ENCODE results near the gene MOB2. TPM values are rescaled to one million over a fixed set of nuclear protein-coding genes. Genes with fewer than 3 reads are reported as not detected.

The MOB2 gene
- total and polyA plus RNA-seq, 2 of the 13 experiments (the other 11 are each of a cell fraction or from before 2014, with no cell fraction given), result 21.8 to 27.7 TPM

DNA sequence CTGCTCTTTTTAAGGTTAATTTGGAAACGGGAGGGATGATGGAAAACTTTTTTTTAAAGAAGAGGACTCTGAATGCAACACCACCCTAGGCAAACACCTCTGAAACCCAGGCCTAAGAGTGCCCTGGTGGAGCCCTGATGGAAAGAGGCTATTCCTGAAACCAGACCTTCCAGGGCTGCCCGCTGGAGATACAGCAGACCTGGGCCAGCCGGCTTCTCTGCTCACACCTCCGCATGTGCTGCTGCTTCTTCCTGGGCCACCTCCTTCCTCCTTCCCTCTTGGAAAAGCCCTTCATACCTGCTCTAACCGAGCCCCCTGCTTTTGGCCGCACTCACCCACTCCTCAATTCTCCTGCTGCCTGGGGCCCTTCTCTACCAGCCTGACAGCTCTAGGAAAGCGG is 47.6 kb upstream of the MOB2 start:
- FAIRE-seq (no peak), DNase-seq (ENCODE audit: low spot score) (no peak), ATAC-seq (no peak)
- no peaks in the 10 kb centered on the region for H3K4me1 ChIP-seq (ENCODE audit: insufficient read depth, low read length)
- peaks cover 0 to 8% of the 10 kb centered on the region in 2 experiments; a peak in 1 of 5 replicates for H3K36me3 ChIP-seq (replicated peaks in 1 of 2; ENCODE audit: control insufficient read depth in 1 of 2, insufficient read depth in 2 of 2, low read length in 2 of 2)
- H3K27ac ChIP-seq (ENCODE audit: extremely low read length, insufficient read depth, low read length), result no peak overlapping the region
- no peak overlapping the region for H3K9ac ChIP-seq (ENCODE audit: insufficient read depth, low read depth, low read length)
- no TSS peak for BruUV-seq (replicated peaks)
- H3K4me3 ChIP-seq (replicated peaks in 1 of 3; ENCODE audit: insufficient read depth in 1 of 3, low read depth in 2 of 3, low read length in 3 of 3), result no peak overlapping the region
- no peak overlapping the region for H2AFZ ChIP-seq (ENCODE audit: low read length)
- intact Hi-C loops (cut with micrococcal nuclease; ENCODE audit: unreplicated experiment), result no loop called here
- no peak overlapping the region for H3K4me2 ChIP-seq (ENCODE audit: low read depth, low read length)
- peaks cover 0 to 4% of the 10 kb centered on the region in 2 experiments; a peak in 1 of 5 replicates for H3K27me3 ChIP-seq (ENCODE audit: control insufficient read depth in 1 of 2, insufficient read depth in 2 of 2, low read length in 2 of 2)
- peaks cover 23% of the 10 kb centered on the region for H3K79me2 ChIP-seq (ENCODE audit: insufficient read depth, low read length)
- H3K9me3 ChIP-seq (ENCODE audit: low read length), result no peaks in the 10 kb centered on the region
- over 99% methylated on average over 7 of the region's 7 CpGs for WGBS (ENCODE audit: low lambda C conversion rate)
- TF ChIP-seq, protein P1, sequence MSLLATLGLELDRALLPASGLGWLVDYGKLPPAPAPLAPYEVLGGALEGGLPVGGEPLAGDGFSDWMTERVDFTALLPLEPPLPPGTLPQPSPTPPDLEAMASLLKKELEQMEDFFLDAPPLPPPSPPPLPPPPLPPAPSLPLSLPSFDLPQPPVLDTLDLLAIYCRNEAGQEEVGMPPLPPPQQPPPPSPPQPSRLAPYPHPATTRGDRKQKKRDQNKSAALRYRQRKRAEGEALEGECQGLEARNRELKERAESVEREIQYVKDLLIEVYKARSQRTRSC (CRISPR knock-in tag; IDR thresholded peaks at IDR 0.05; ENCODE audit: low read depth), result no peak
- no peak for TF ChIP-seq THAP7 (CRISPR knock-in tag; IDR thresholded peaks at IDR 0.05)
- no peak for TF ChIP-seq ZFP82 (CRISPR knock-in tag; IDR thresholded peaks at IDR 0.05; ENCODE audit: borderline replicate concordance)
- no peak for TF ChIP-seq HOXA3 (CRISPR knock-in tag; IDR thresholded peaks at IDR 0.05)
- no peak for TF ChIP-seq ZSCAN9 (CRISPR knock-in tag; IDR thresholded peaks at IDR 0.05; ENCODE audit: borderline replicate concordance)
- TF ChIP-seq, protein P2, sequence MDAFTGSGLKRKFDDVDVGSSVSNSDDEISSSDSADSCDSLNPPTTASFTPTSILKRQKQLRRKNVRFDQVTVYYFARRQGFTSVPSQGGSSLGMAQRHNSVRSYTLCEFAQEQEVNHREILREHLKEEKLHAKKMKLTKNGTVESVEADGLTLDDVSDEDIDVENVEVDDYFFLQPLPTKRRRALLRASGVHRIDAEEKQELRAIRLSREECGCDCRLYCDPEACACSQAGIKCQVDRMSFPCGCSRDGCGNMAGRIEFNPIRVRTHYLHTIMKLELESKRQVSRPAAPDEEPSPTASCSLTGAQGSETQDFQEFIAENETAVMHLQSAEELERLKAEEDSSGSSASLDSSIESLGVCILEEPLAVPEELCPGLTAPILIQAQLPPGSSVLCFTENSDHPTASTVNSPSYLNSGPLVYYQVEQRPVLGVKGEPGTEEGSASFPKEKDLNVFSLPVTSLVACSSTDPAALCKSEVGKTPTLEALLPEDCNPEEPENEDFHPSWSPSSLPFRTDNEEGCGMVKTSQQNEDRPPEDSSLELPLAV (CRISPR knock-in tag; conservative IDR thresholded peaks at IDR 0.05; ENCODE audit: low read depth), result no peak
- TF ChIP-seq RFX1 (IDR thresholded peaks at IDR 0.05), result no peak
- TF ChIP-seq ZBTB21 (CRISPR knock-in tag; IDR thresholded peaks at IDR 0.05), result no peak
- TF ChIP-seq HNRNPLL (IDR thresholded peaks at IDR 0.05; ENCODE audit: low read depth, low read length, poor library complexity, severe bottlenecking), result no peak
- TF ChIP-seq BRCA1 (CRISPR knock-in tag; IDR thresholded peaks at IDR 0.05), result no peak
- no peak for TF ChIP-seq KLF12 (CRISPR knock-in tag; IDR thresholded peaks at IDR 0.05; ENCODE audit: borderline replicate concordance)
- no peak for TF ChIP-seq ARID5B (CRISPR knock-in tag; IDR thresholded peaks at IDR 0.05)
- TF ChIP-seq, protein P3, sequence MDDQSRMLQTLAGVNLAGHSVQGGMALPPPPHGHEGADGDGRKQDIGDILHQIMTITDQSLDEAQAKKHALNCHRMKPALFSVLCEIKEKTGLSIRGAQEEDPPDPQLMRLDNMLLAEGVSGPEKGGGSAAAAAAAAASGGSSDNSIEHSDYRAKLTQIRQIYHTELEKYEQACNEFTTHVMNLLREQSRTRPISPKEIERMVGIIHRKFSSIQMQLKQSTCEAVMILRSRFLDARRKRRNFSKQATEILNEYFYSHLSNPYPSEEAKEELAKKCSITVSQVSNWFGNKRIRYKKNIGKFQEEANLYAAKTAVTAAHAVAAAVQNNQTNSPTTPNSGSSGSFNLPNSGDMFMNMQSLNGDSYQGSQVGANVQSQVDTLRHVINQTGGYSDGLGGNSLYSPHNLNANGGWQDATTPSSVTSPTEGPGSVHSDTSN (CRISPR knock-in tag; IDR thresholded peaks at IDR 0.05; ENCODE audit: borderline replicate concordance), result no peak
- no peak for TF ChIP-seq ZNF570 (CRISPR knock-in tag; IDR thresholded peaks at IDR 0.05; ENCODE audit: borderline replicate concordance)
- peaks cover 7% of the 10 kb centered on the region; the same call in 1 of the 2 replicates for H4K20me1 ChIP-seq (ENCODE audit: insufficient read depth, low read length)
- in situ Hi-C loops (cut with HindIII; ENCODE audit: extremely low pct_ligation_motif_present, low pct_unique_long_range_greater_than_20kb), result no loop called here
- ChIA-PET CTCF (ENCODE audit: low intra/inter-chr PET ratio, low total read pairs) (no interaction called here), POLR2A (no interaction called here)
